Measurements from ENCODE around the gene TSPAN17. TPM values are rescaled to one million over a fixed set of nuclear protein-coding genes. Genes with fewer than 3 reads are reported as not detected.

Gene TSPAN17
- total RNA-seq, 1 donor from 2014 or later, result 41.8 TPM

DNA sequence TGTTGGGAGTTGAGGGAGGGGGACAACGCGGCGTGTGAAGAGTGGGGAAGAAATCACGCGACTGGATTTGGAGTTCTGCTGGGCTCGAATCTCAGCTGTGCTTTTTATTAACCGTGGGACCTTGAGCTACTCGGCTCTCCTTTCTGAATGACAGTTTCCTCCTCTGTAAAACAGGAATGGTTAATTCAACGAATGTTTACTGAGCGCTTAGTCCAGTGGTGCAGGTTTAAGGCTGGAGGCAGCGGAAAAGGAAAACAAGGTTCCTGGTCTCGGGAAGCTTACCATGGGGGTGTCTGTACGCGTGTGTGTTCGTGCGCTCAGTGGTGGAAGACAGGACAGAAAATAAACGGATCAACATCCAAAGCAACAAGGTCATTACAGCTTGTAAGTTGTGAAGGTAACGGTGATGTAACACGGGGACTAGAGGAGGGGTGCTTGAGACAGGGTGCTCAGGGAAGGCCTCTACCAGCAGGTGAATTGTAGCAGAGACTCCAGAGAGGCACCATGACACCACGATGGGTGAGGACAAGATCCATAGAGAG lies 16.5 kb upstream of the TSPAN17 start:
- DNase-seq (ENCODE audit: extremely low spot score, unreplicated experiment), result no peak
- no peak overlapping the region for H3K27ac Mint-ChIP-seq (ENCODE audit: unreplicated experiment)
- TF ChIP-seq, protein P1, sequence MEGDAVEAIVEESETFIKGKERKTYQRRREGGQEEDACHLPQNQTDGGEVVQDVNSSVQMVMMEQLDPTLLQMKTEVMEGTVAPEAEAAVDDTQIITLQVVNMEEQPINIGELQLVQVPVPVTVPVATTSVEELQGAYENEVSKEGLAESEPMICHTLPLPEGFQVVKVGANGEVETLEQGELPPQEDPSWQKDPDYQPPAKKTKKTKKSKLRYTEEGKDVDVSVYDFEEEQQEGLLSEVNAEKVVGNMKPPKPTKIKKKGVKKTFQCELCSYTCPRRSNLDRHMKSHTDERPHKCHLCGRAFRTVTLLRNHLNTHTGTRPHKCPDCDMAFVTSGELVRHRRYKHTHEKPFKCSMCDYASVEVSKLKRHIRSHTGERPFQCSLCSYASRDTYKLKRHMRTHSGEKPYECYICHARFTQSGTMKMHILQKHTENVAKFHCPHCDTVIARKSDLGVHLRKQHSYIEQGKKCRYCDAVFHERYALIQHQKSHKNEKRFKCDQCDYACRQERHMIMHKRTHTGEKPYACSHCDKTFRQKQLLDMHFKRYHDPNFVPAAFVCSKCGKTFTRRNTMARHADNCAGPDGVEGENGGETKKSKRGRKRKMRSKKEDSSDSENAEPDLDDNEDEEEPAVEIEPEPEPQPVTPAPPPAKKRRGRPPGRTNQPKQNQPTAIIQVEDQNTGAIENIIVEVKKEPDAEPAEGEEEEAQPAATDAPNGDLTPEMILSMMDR (IDR thresholded peaks at IDR 0.05), result no peak
- peaks cover 2% of the 10 kb centered on the region for H3K36me3 Mint-ChIP-seq (ENCODE audit: unreplicated experiment)
- peaks cover 11% of the 10 kb centered on the region for H3K4me1 Mint-ChIP-seq (ENCODE audit: unreplicated experiment)
- H3K27me3 Mint-ChIP-seq (ENCODE audit: unreplicated experiment), result peaks cover 75% of the 10 kb centered on the region
- peak overlapping the region; percentile 61 for H3K4me3 Mint-ChIP-seq (ENCODE audit: unreplicated experiment)
- H3K9me3 Mint-ChIP-seq (ENCODE audit: unreplicated experiment), result no peaks in the 10 kb centered on the region

DNA sequence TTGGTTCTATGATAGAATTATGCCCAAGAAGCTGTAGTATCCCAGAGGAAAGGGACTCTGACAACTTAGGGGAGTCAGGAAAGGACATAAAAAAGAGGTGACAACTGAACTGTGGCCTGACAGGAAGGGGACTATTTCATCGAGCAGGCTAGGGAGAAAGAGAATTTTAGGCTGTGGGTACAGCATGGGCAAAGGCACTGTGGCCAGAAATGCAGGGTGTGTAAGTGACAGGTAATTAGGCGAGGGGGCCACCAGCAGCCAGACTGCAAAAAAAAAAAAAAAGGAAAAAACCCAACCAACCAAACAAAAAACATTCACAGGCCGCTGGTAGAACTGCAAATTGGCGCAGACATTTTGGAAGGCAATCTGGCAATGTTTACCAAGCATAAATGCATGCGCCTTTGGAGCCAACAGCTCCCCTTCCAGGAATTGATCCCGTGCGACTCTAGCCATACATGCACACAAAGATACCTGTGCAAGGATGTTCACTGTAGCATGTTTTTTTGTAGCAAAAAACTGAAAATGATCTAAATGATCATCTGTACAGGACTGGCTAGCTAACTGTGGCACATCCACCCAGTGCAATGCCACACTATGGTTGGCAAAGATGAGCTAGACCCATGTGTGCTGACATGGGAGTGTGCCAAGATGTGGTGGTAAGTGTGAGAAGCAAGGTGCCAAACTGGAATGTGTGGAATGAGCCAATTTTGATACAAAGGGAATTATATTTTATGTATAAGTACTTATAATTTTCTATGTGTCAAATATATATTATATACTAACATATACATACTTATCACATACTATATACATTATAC lies 15.7 kb upstream of the TSPAN17 start:
- no peak for DNase-seq (ENCODE audit: extremely low spot score, unreplicated experiment)
- TF ChIP-seq, protein P1 (IDR thresholded peaks at IDR 0.05), result no peak
- Mint-ChIP-seq H3K27ac (ENCODE audit: unreplicated experiment) (no peak overlapping the region), H3K9me3 (ENCODE audit: unreplicated experiment) (no peaks in the 10 kb centered on the region), H3K27me3 (ENCODE audit: unreplicated experiment) (peaks cover 77% of the 10 kb centered on the region), H3K4me3 (ENCODE audit: unreplicated experiment) (no peak overlapping the region), H3K4me1 (ENCODE audit: unreplicated experiment) (peaks cover 11% of the 10 kb centered on the region), H3K36me3 (ENCODE audit: unreplicated experiment) (peaks cover 2% of the 10 kb centered on the region)

DNA sequence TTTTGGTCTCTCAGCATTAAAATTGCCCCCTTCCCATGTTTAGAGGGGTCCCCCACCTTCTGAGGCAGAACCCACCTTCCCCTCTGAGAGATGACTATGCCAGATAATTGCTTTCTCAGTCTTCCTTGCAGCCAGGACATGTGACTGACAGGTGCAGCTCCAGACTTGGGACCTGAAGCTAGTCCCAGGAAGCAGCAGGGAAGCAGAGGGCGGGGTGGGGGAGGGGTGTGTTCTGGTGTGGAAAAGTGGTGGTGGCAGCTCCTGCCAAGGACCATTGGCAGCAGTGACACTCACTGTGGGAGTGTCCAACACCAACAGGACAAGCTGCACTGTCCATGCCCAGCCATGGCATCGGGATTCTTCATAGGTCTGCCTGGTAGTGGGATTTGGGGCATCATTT lies 14.5 kb upstream of the TSPAN17 start:
- peaks cover 79% of the 10 kb centered on the region for H3K27me3 Mint-ChIP-seq (ENCODE audit: unreplicated experiment)
- peaks cover 11% of the 10 kb centered on the region for H3K4me1 Mint-ChIP-seq (ENCODE audit: unreplicated experiment)
- H3K27ac Mint-ChIP-seq (ENCODE audit: unreplicated experiment), result no peak overlapping the region
- no peak overlapping the region for H3K4me3 Mint-ChIP-seq (ENCODE audit: unreplicated experiment)
- H3K36me3 Mint-ChIP-seq (ENCODE audit: unreplicated experiment), result peaks cover 2% of the 10 kb centered on the region
- no peak for DNase-seq (ENCODE audit: extremely low spot score, unreplicated experiment)
- H3K9me3 Mint-ChIP-seq (ENCODE audit: unreplicated experiment), result no peaks in the 10 kb centered on the region
- TF ChIP-seq, protein P1 (IDR thresholded peaks at IDR 0.05), result no peak

DNA sequence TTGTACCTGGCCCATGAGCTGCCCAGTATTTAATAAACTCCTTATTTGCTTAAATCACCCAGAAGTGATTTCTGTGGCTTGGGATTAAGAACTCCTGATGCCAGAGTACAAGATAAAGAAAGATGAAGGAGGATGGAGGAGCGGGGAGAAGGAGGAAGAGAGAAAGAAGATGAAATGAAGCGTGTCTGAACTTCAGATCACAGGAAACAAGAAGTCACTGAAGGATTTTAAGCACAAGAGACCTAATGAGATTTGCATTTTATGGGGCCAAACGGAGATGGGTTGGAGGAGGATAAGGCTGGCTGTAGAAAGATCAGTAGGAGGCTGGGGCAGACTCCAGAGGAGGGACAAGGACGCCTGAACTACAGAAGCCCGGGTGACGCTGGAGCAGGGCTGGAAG lies 13.7 kb upstream of the TSPAN17 start:
- Mint-ChIP-seq H3K27me3 (ENCODE audit: unreplicated experiment) (peaks cover 76% of the 10 kb centered on the region), H3K4me3 (ENCODE audit: unreplicated experiment) (no peak overlapping the region)

DNA sequence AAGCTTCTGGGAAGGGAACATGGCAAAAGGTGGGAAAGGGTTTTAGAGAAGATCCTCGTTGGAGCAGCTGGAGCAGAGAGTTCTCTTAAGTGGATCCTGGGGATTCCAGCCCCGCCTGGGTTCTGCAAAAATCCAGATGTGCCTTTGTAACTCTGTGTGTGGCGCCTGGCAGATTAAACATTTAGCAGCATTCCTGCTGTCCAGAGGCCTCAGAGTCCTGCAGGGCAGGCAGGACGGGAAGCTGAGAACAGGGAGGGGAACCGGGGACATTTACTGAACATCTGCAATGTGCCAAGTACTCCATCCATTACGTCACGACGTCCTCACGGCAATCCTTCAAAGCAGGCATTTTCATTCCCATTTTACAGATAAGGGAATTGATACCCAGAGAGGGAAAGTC lies 10.9 kb upstream of the TSPAN17 start:
- Mint-ChIP-seq H3K27me3 (ENCODE audit: unreplicated experiment) (peaks cover 59% of the 10 kb centered on the region), H3K9me3 (ENCODE audit: unreplicated experiment) (no peaks in the 10 kb centered on the region), H3K36me3 (ENCODE audit: unreplicated experiment) (peaks cover 2% of the 10 kb centered on the region), H3K27ac (ENCODE audit: unreplicated experiment) (no peak overlapping the region), H3K4me1 (ENCODE audit: unreplicated experiment) (no peaks in the 10 kb centered on the region), H3K4me3 (ENCODE audit: unreplicated experiment) (no peak overlapping the region)
- DNase-seq (ENCODE audit: extremely low spot score, unreplicated experiment), result no peak
- TF ChIP-seq, protein P1 (IDR thresholded peaks at IDR 0.05), result no peak

More for the DNA sequence above, 13.7 kb upstream of the TSPAN17 start:
- Mint-ChIP-seq H3K9me3 (ENCODE audit: unreplicated experiment) (no peaks in the 10 kb centered on the region), H3K36me3 (ENCODE audit: unreplicated experiment) (peaks cover 2% of the 10 kb centered on the region), H3K4me1 (ENCODE audit: unreplicated experiment) (peaks cover 11% of the 10 kb centered on the region), H3K27ac (ENCODE audit: unreplicated experiment) (no peak overlapping the region)
- DNase-seq (ENCODE audit: extremely low spot score, unreplicated experiment), result no peak
- TF ChIP-seq, protein P1 (IDR thresholded peaks at IDR 0.05), result no peak
